Neutrophil (primary cell): ENCODE results near the gene KBTBD4.
"Not testable (repeated sequence)": the region's sequence is repeated elsewhere in the genome, so short reads cannot be mapped to it uniquely, and the experiment has no call there.

Experiments
- H3K27ac ChIP-seq: fragments of 200-600 bp; sonication (generic); 2 replicates; pipeline ENCODE4 v1.5.1; 2016; ENCODE audit warnings: mild to moderate bottlenecking, moderate library complexity
- H3K27me3 ChIP-seq: fragments of 200-600 bp; sonication (generic); 2 replicates; pipeline ENCODE4 v1.6.0; 2016; ENCODE audit warnings: mild to moderate bottlenecking
- H3K36me3 ChIP-seq: fragments of 200-600 bp; sonication (generic); 2 replicates; pipeline ENCODE4 v1.5.1; 2017
- H3K4me1 ChIP-seq, 2 experiments: fragments of 200-600 bp in 1 of 2; sonication (generic) in 1 of 2; 1 replicate in 1 of 2; 2 replicates in 1 of 2; pipeline versions ENCODE4 v1.5.1 to v1.6.1; 2013 to 2016; ENCODE audit warnings: low read depth in 1 of 2, low read length in 1 of 2, mild to moderate bottlenecking in 1 of 2, moderate library complexity in 1 of 2; ENCODE audit not compliant: control insufficient read depth in 1 of 2, insufficient read depth in 1 of 2
- H3K4me3 ChIP-seq, 2 experiments: fragments of 200-600 bp in 1 of 2; sonication (generic) in 1 of 2; 1 replicate in 1 of 2; 2 replicates in 1 of 2; pipeline ENCODE4 v1.5.1; 2013 to 2016; ENCODE audit warnings: low read depth in 1 of 2, low read length in 1 of 2, mild to moderate bottlenecking in 1 of 2, moderate library complexity in 1 of 2
- H3K9me3 ChIP-seq: fragments of 200-600 bp; sonication (generic); 2 replicates; pipeline ENCODE4 v1.5.1; 2016
- CTCF ChIP-seq: fragments of 200-600 bp; sonication (generic); IDR thresholded peaks from 2 replicates; pipeline ENCODE4 v1.5.1; 2016; ENCODE audit warnings: antibody characterized with exemption

Gene KBTBD4

GRCh38 chr11:47527186-47527585, 51.6 kb downstream of the KBTBD4 start:
- Histone ChIP-seq H3K36me3 (peaks cover 9% of the 10 kb centered on the region), H3K9me3 (no peaks in the 10 kb centered on the region), H3K27me3 (no peaks in the 10 kb centered on the region), H3K4me3 (no peak overlapping the region), H3K4me1 (peaks cover 9 to 11% of the 10 kb centered on the region in 2 experiments), H3K27ac (no peak overlapping the region)
- TF ChIP-seq CTCF: no peak

- H3K27me3 ChIP-seq, H3K9me3 ChIP-seq, H3K4me3 ChIP-seq, H3K27ac ChIP-seq, H3K36me3 ChIP-seq: not testable (repeated sequence)
- peaks cover 11 to 12% of the 10 kb centered on the region in 2 experiments for H3K4me1 ChIP-seq
Observed at GRCh38 chr11:47526032-47526431, 52.7 kb downstream of the KBTBD4 start.

- Histone ChIP-seq H3K9me3 (no peaks in the 10 kb centered on the region), H3K27ac (peak overlapping the region; percentile 51), H3K36me3 (peaks cover 15% of the 10 kb centered on the region), H3K27me3 (no peaks in the 10 kb centered on the region), H3K4me1 (peaks cover 11 to 12% of the 10 kb centered on the region in 2 experiments), H3K4me3 (no peak overlapping the region)
- TF ChIP-seq CTCF: no peak
Observed at GRCh38 chr11:47524291-47524874, 54.4 kb downstream of the KBTBD4 start.

GRCh38 chr11:47523490-47524225, 55.1 kb downstream of the KBTBD4 start:
- no peak for TF ChIP-seq CTCF
- Histone ChIP-seq H3K36me3 (peaks cover 15% of the 10 kb centered on the region), H3K4me1 (peaks cover 12 to 17% of the 10 kb centered on the region in 2 experiments), H3K4me3 (no peak overlapping the region), H3K9me3 (no peaks in the 10 kb centered on the region), H3K27me3 (no peaks in the 10 kb centered on the region), H3K27ac (peak overlapping the region; percentile 51)
